GM23338 (cell line): ENCODE results near the gene ALPL. TPM values are rescaled to one million over a fixed set of nuclear protein-coding genes. Genes with fewer than 3 reads are reported as not detected.

Source experiments
- ATAC-seq: fragments of 200-7000 bp; cut with Tn5 transposase; 3 replicates; pipeline ENCODE4 v1.9.1; 2020
- DNase-seq: peaks from one replicate; pipeline ENCODE4 v3.0.0-alpha.2; 2015; ENCODE audit warnings: low spot score
- H2AFZ ChIP-seq: fragments of 200-600 bp; sonication (generic); 2 replicates; pipeline ENCODE4 v1.8.0; 2016; ENCODE audit warnings: antibody characterized with exemption, mild to moderate bottlenecking, moderate library complexity
- H3F3A ChIP-seq: fragments of 200-600 bp; sonication (generic); replicated peaks from 2 replicates; pipeline ENCODE4 v1.8.0; 2017; ENCODE audit warnings: antibody characterized with exemption, mixed run types, low read depth
- H3K27ac ChIP-seq: fragments of 200-600 bp; sonication (generic); 2 replicates; pipeline ENCODE4 v1.6.1; 2016; ENCODE audit warnings: low read depth
- H3K27me3 ChIP-seq: fragments of 200-600 bp; sonication (generic); 2 replicates; pipeline ENCODE4 v1.8.0; 2016; ENCODE audit warnings: mild to moderate bottlenecking, mixed run types, moderate library complexity; ENCODE audit not compliant: insufficient read depth
- H3K36me3 ChIP-seq: fragments of 200-600 bp; sonication (generic); 2 replicates; pipeline ENCODE4 v1.8.0; 2016; ENCODE audit warnings: mild to moderate bottlenecking; ENCODE audit not compliant: insufficient read depth
- H3K4me1 ChIP-seq: fragments of 200-600 bp; sonication (generic); 2 replicates; pipeline ENCODE4 v1.8.0; 2016; ENCODE audit warnings: mild to moderate bottlenecking, moderate library complexity; ENCODE audit not compliant: insufficient read depth
- H3K4me2 ChIP-seq: fragments of 200-600 bp; sonication (generic); 2 replicates; pipeline ENCODE4 v1.7.1; 2017; ENCODE audit warnings: mixed run types
- H3K4me3 ChIP-seq: fragments of 200-600 bp; sonication (generic); 2 replicates; pipeline ENCODE4 v1.6.1; 2016; ENCODE audit warnings: mixed run types
- H3K79me2 ChIP-seq: fragments of 200-600 bp; sonication (generic); replicated peaks from 2 replicates; pipeline ENCODE4 v1.8.0; 2017; ENCODE audit warnings: mild to moderate bottlenecking; ENCODE audit not compliant: insufficient read depth
- H3K9me2 ChIP-seq: fragments of 200-600 bp; sonication (generic); 2 replicates; pipeline ENCODE4 v1.8.0; 2017; ENCODE audit not compliant: insufficient read depth
- H4K20me1 ChIP-seq: fragments of 200-600 bp; sonication (generic); replicated peaks from 2 replicates; pipeline ENCODE4 v1.8.0; 2017; ENCODE audit warnings: mild to moderate bottlenecking; ENCODE audit not compliant: insufficient read depth
- H3K27ac Mint-ChIP-seq: 2 replicates; pipeline ENCODE4 v1.8.0; 2020; ENCODE audit warnings: inconsistent platforms, mild to moderate bottlenecking, moderate library complexity, mixed read lengths
- H3K27me3 Mint-ChIP-seq: 3 replicates; pipeline ENCODE4 v1.8.0; 2022; ENCODE audit warnings: low read depth, mild to moderate bottlenecking, moderate library complexity, mixed read lengths, inconsistent platforms; ENCODE audit not compliant: insufficient read depth, poor library complexity
- H3K36me3 Mint-ChIP-seq: 3 replicates; pipeline ENCODE4 v1.8.0; 2021; ENCODE audit warnings: low read depth, mild to moderate bottlenecking, inconsistent platforms, moderate library complexity, mixed read lengths
- H3K4me1 Mint-ChIP-seq: 3 replicates; pipeline ENCODE4 v1.8.0; 2020; ENCODE audit warnings: mild to moderate bottlenecking, inconsistent platforms, mixed read lengths
- H3K4me3 Mint-ChIP-seq: 3 replicates; pipeline ENCODE4 v1.8.0; 2021; ENCODE audit warnings: moderate library complexity, mild to moderate bottlenecking, inconsistent platforms, mixed read lengths
- H3K9me3 Mint-ChIP-seq: 3 replicates; pipeline ENCODE4 v1.8.0; 2020; ENCODE audit warnings: moderate library complexity, mild to moderate bottlenecking, inconsistent platforms, mixed read lengths
- CREB1 ChIP-seq: fragments of 250-450 bp; sonication (Bioruptor Pico); IDR thresholded peaks from 2 replicates; pipeline ENCODE4 v1.5.0; 2020; ENCODE audit warnings: low read depth, mild to moderate bottlenecking, moderate library complexity
- CTCF ChIP-seq, 2 experiments: fragments of 200-600 bp in 1 of 2; sonication (generic) in 1 of 2; conservative IDR thresholded peaks; 2 replicates each; pipeline versions ENCODE4 v1.5.1 to v1.6.1; 2016 to 2017; ENCODE audit warnings: antibody characterized with exemption in 2 of 2, low read depth in 2 of 2, mild to moderate bottlenecking in 2 of 2, moderate library complexity in 1 of 2
- ETS1 ChIP-seq: IDR thresholded peaks from 2 replicates; pipeline ENCODE4 v1.6.1; 2016; ENCODE audit warnings: antibody characterized with exemption
- EZH2 ChIP-seq: fragments of 200-600 bp; sonication (generic); IDR thresholded peaks from one replicate; pipeline ENCODE4 v1.8.0; 2017; ENCODE audit warnings: antibody characterized with exemption, mild to moderate bottlenecking, low read depth; ENCODE audit not compliant: unreplicated experiment
- EZH2phosphoT487 ChIP-seq: fragments of 200-600 bp; sonication (generic); IDR thresholded peaks from one replicate; pipeline ENCODE4 v1.8.1; 2018; ENCODE audit warnings: antibody characterized with exemption; ENCODE audit not compliant: unreplicated experiment
- JUNB ChIP-seq: IDR thresholded peaks from one replicate; pipeline ENCODE4 v1.6.1; 2016; ENCODE audit warnings: antibody characterized with exemption; ENCODE audit not compliant: unreplicated experiment
- NANOG ChIP-seq: IDR thresholded peaks from 2 replicates; pipeline ENCODE4 v1.6.1; 2016; ENCODE audit warnings: antibody characterized with exemption, borderline replicate concordance
- POLR2AphosphoS5 ChIP-seq: IDR thresholded peaks from 2 replicates; pipeline ENCODE4 v1.6.1; 2016; ENCODE audit warnings: antibody characterized with exemption, low read depth
- REST ChIP-seq: IDR thresholded peaks from one replicate; pipeline ENCODE4 v1.6.1; 2018; ENCODE audit warnings: antibody characterized with exemption; ENCODE audit not compliant: unreplicated experiment
- STAT1 ChIP-seq: IDR thresholded peaks from one replicate; pipeline ENCODE4 v1.6.1; 2016; ENCODE audit warnings: antibody characterized with exemption; ENCODE audit not compliant: unreplicated experiment
- ZNF114 ChIP-seq: fragments of 250-450 bp; sonication (Bioruptor Pico); IDR thresholded peaks from 2 replicates; pipeline ENCODE4 v1.5.0; 2020; ENCODE audit warnings: mild to moderate bottlenecking, moderate library complexity
- ZNF462 ChIP-seq: fragments of 250-450 bp; sonication (Bioruptor Pico); IDR thresholded peaks from 2 replicates; pipeline ENCODE4 v1.5.0; 2020; ENCODE audit warnings: mild to moderate bottlenecking, moderate library complexity
- polyA plus RNA-seq: library from polyadenylated mRNA; unstranded; fragments of >200 nt; fragmentation: Nextera tagmentation; extraction: Ambion mirVana; gene quantifications from 2 replicates; pipeline ENCODE4 v1.2.1, GENCODE V29; 2016
- total RNA-seq: library from RNA; depleted of rRNA; stranded (reverse); fragments of >200 nt; shearing (Covaris generic); gene quantifications from 2 replicates; pipeline ENCODE4 v1.2.3, GENCODE V29; 2014

ALPL gene
- total and polyA plus RNA-seq, 2 experiments from 2014 or later = 116 to 187 TPM

GRCh38 chr1:21599402-21599801 lies 90.2 kb downstream of the ALPL start:
- no peak for DNase-seq
- H3K4me1 Mint-ChIP-seq = peaks cover 5% of the 10 kb centered on the region; the same call in 2 of the 3 replicates
- Histone ChIP-seq H3K36me3 (no peaks in the 10 kb centered on the region), H3K9me2 (no peaks in the 10 kb centered on the region), H3K27ac (no peak overlapping the region), H3K79me2 (no peaks in the 10 kb centered on the region), H3K4me2 (no peak overlapping the region), H3F3A (no peaks in the 10 kb centered on the region), H3K27me3 (no peaks in the 10 kb centered on the region), H3K4me3 (no peak overlapping the region), H2AFZ (no peak overlapping the region), H4K20me1 (no peaks in the 10 kb centered on the region), H3K4me1 (no peaks in the 10 kb centered on the region; the same call in 1 of the 2 replicates)
- H3K36me3 Mint-ChIP-seq = no peaks in the 10 kb centered on the region
- H3K4me3 Mint-ChIP-seq = no peak overlapping the region
- H3K27ac Mint-ChIP-seq = no peak overlapping the region
- ATAC-seq = no peak
- no peak for TF ChIP-seq ETS1
- no peak for TF ChIP-seq NANOG
- TF ChIP-seq CREB1 (CRISPR knock-in tag) = no peak
- no peak for TF ChIP-seq CTCF (conservative IDR thresholded peaks at IDR 0.05; ENCODE audit: low read depth in 2 of 2)
- TF ChIP-seq EZH2phosphoT487 = no peak
- TF ChIP-seq EZH2 = no peak
- no peak for TF ChIP-seq STAT1
- TF ChIP-seq POLR2AphosphoS5 = no peak
- TF ChIP-seq JUNB = no peak
- TF ChIP-seq REST = no peak
- TF ChIP-seq ZNF462 (CRISPR knock-in tag) = no peak
- no peak for TF ChIP-seq ZNF114 (CRISPR knock-in tag)
- peaks cover 24% of the 10 kb centered on the region for H3K27me3 Mint-ChIP-seq
- no peaks in the 10 kb centered on the region; the same call in 2 of the 3 replicates for H3K9me3 Mint-ChIP-seq
